HEK293T (cell line): ENCODE data around the gene SYT2.
"Not testable (repeated sequence)": the region's sequence is repeated elsewhere in the genome, so short reads cannot be mapped to it uniquely, and the experiment has no call there.

Source experiments
- CTCF ChIA-PET: fragments of 350-600 bp; formaldehyde crosslinking; extraction: SDS; loops from one replicate; lab custom pipeline; 2021; ENCODE audit warnings: antibody characterized with exemption, inconsistent platforms; lab: Yijun Ruan, JAX
- POLR2A ChIA-PET: fragments of 350-600 bp; formaldehyde crosslinking; extraction: SDS; loops from one replicate; lab custom pipeline; 2020; ENCODE audit warnings: antibody characterized with exemption, inconsistent platforms; lab: Yijun Ruan, JAX
- DNase-seq: peaks from one replicate; pipeline ENCODE4 v3.0.0; 2012; ENCODE audit warnings: mixed read lengths; ENCODE audit errors: extremely low spot score
- ARNT ChIP-seq: fragments of 450-650 bp; IDR thresholded peaks from 2 replicates; pipeline ENCODE4 v1.6.1; 2017; ENCODE audit warnings: mild to moderate bottlenecking
- BHLHE40 ChIP-seq: fragments of 450-650 bp; IDR thresholded peaks from 2 replicates; pipeline ENCODE4 v1.6.1; 2016; ENCODE audit warnings: mild to moderate bottlenecking, moderate library complexity, borderline replicate concordance
- CTBP1 ChIP-seq: fragments of 450-650 bp; IDR thresholded peaks from 2 replicates; pipeline ENCODE4 v1.6.1; 2016; ENCODE audit warnings: borderline replicate concordance
- ELF4 ChIP-seq: fragments of 450-650 bp; IDR thresholded peaks from 2 replicates; pipeline ENCODE4 v1.6.1; 2017; ENCODE audit warnings: antibody characterized with exemption
- FOXA1 ChIP-seq: fragments of 450-650 bp; IDR thresholded peaks from 2 replicates; pipeline ENCODE4 v1.6.1; 2016; ENCODE audit warnings: mild to moderate bottlenecking
- FOXK2 ChIP-seq: fragments of 450-650 bp; IDR thresholded peaks from 2 replicates; pipeline ENCODE4 v1.6.1; 2016; ENCODE audit warnings: mild to moderate bottlenecking
- FOXM1 ChIP-seq: fragments of 450-650 bp; IDR thresholded peaks from 2 replicates; pipeline ENCODE4 v1.6.1; 2017; ENCODE audit warnings: mild to moderate bottlenecking, borderline replicate concordance
- HDGF ChIP-seq: fragments of 450-650 bp; IDR thresholded peaks from 2 replicates; pipeline ENCODE4 v1.6.1; 2017; ENCODE audit warnings: antibody characterized with exemption, borderline replicate concordance
- L3MBTL2 ChIP-seq: fragments of 450-650 bp; conservative IDR thresholded peaks from 2 replicates; pipeline ENCODE4 v1.6.1; 2016; ENCODE audit warnings: mild to moderate bottlenecking
- LEF1 ChIP-seq: fragments of 450-650 bp; IDR thresholded peaks from 2 replicates; pipeline ENCODE4 v1.6.1; 2017; ENCODE audit warnings: mild to moderate bottlenecking, borderline replicate concordance
- NFRKB ChIP-seq: fragments of 450-650 bp; IDR thresholded peaks from 2 replicates; pipeline ENCODE4 v1.6.1; 2016; ENCODE audit warnings: mild to moderate bottlenecking, moderate library complexity
- PKNOX1 ChIP-seq: fragments of 450-650 bp; IDR thresholded peaks from 2 replicates; pipeline ENCODE4 v1.6.1; 2016
- SP1 ChIP-seq: fragments of 450-650 bp; IDR thresholded peaks from 2 replicates; pipeline ENCODE4 v1.6.1; 2017
- SUZ12 ChIP-seq: fragments of 450-650 bp; IDR thresholded peaks from 2 replicates; pipeline ENCODE4 v1.6.1; 2016; ENCODE audit warnings: mild to moderate bottlenecking
- TARDBP ChIP-seq: fragments of 450-650 bp; IDR thresholded peaks from 2 replicates; pipeline ENCODE4 v1.6.1; 2016
- ZNF384 ChIP-seq: fragments of 450-650 bp; IDR thresholded peaks from 2 replicates; pipeline ENCODE4 v1.6.1; 2016

Gene SYT2

GRCh38 chr1:202625416-202626360 lies 84.6 kb downstream of the SYT2 start:
- ChIA-PET CTCF (interaction anchor here (0.6 to 1.0 kb wide), 3 partner anchors 35 to 173 kb away, joined by 3 read pairs; no protein-coding TSS in a partner anchor), POLR2A (interaction anchor here (0.6 kb wide), 1 partner anchor 24 kb away, joined by 3 read pairs; no protein-coding TSS in a partner anchor)
- TF ChIP-seq FOXM1 (no peak), CTBP1 (no peak), ELF4 (no peak), PKNOX1 (no peak), BHLHE40 (no peak), TARDBP (no peak), ARNT (no peak), FOXK2 (no peak), HDGF (no peak), ZNF384 (no peak), SP1 (no peak), L3MBTL2 (no peak), LEF1 (no peak), SUZ12 (no peak), FOXA1 (no peak), NFRKB (no peak)
- peak; percentile 87 for DNase-seq

GRCh38 chr1:202624781-202625108 lies 85.5 kb downstream of the SYT2 start:
- DNase-seq, result no peak
- CTCF ChIA-PET, result interaction anchor here (0.6 kb wide), 1 partner anchor 172 kb away, joined by 3 read pairs; no protein-coding TSS in a partner anchor
- TF ChIP-seq BHLHE40, result no peak
- POLR2A ChIA-PET, result interaction anchor here (0.6 kb wide), 1 partner anchor 23 kb away, joined by 3 read pairs; no protein-coding TSS in a partner anchor

- ChIA-PET POLR2A (no interaction called here), CTCF (no interaction called here)
- TF ChIP-seq SP1, result no peak
- TF ChIP-seq ZNF384, result no peak
- no peak for TF ChIP-seq L3MBTL2
- no peak for TF ChIP-seq ARNT
- no peak for TF ChIP-seq ELF4
- no peak for TF ChIP-seq LEF1
- no peak for TF ChIP-seq CTBP1
- no peak for TF ChIP-seq BHLHE40
- TF ChIP-seq FOXK2, result no peak
- no peak for TF ChIP-seq HDGF
- no peak for TF ChIP-seq NFRKB
- no peak for TF ChIP-seq FOXA1
- no peak for TF ChIP-seq SUZ12
- no peak for TF ChIP-seq PKNOX1
- TF ChIP-seq FOXM1, result no peak
- TF ChIP-seq TARDBP, result no peak
- no peak for DNase-seq
These were observed 86.0 kb downstream of the SYT2 start for GRCh38 chr1:202624088-202624780.

- POLR2A ChIA-PET, DNase-seq, CTCF ChIA-PET: not testable (repeated sequence)
These were observed 86.8 kb downstream of the SYT2 start for GRCh38 chr1:202623476-202623875.

- TF ChIP-seq ARNT, result no peak
- no peak for TF ChIP-seq SP1
- no peak for TF ChIP-seq NFRKB
- no peak for TF ChIP-seq PKNOX1
- no peak for TF ChIP-seq ELF4
- TF ChIP-seq HDGF, result no peak
- no peak for TF ChIP-seq LEF1
- no peak for TF ChIP-seq ZNF384
- no peak for TF ChIP-seq TARDBP
- TF ChIP-seq FOXM1, result no peak
- no peak for TF ChIP-seq L3MBTL2
- TF ChIP-seq FOXA1, result no peak
- TF ChIP-seq BHLHE40, result no peak
- no peak for TF ChIP-seq FOXK2
- no peak for TF ChIP-seq CTBP1
- no peak for TF ChIP-seq SUZ12
- CTCF ChIA-PET, result no interaction called here
- DNase-seq, result no peak
- POLR2A ChIA-PET, result no interaction called here
These were observed 87.2 kb downstream of the SYT2 start for GRCh38 chr1:202623075-202623474.

- ChIA-PET POLR2A (no interaction called here), CTCF (interaction anchor here (0.9 kb wide), 1 partner anchor 97 kb away, joined by 3 read pairs; no protein-coding TSS in a partner anchor)
- no peak for DNase-seq
- TF ChIP-seq PKNOX1, result no peak
- TF ChIP-seq FOXA1, result no peak
- no peak for TF ChIP-seq BHLHE40
- no peak for TF ChIP-seq CTBP1
- TF ChIP-seq NFRKB, result no peak
- no peak for TF ChIP-seq FOXM1
- TF ChIP-seq ELF4, result no peak
- TF ChIP-seq ARNT, result no peak
- no peak for TF ChIP-seq ZNF384
- TF ChIP-seq HDGF, result no peak
- TF ChIP-seq TARDBP, result no peak
- TF ChIP-seq LEF1, result no peak
- TF ChIP-seq FOXK2, result no peak
- no peak for TF ChIP-seq SUZ12
- TF ChIP-seq L3MBTL2, result no peak
- TF ChIP-seq SP1, result no peak
These were observed 87.9 kb downstream of the SYT2 start for GRCh38 chr1:202622388-202622787.
